ENCODE results near the gene MARS1. TPM values are rescaled to one million over a fixed set of nuclear protein-coding genes. Genes with fewer than 3 reads are reported as not detected.

The MARS1 gene
- total RNA-seq, 1 donor from 2014 or later = 73.1 TPM

- H3K27ac ChIP-seq (replicated peaks) = no peak overlapping the region
- no peak overlapping the region for H3K4me3 ChIP-seq
- H3K27me3 ChIP-seq (ENCODE audit: low read depth) = no peaks in the 10 kb centered on the region
- TF ChIP-seq CTCF (IDR thresholded peaks at IDR 0.05; ENCODE audit: borderline replicate concordance) = no peak
- H3K9me3 ChIP-seq (replicated peaks) = peaks cover 17% of the 10 kb centered on the region
- H3K36me3 ChIP-seq = no peaks in the 10 kb centered on the region
- H3K4me1 ChIP-seq = no peaks in the 10 kb centered on the region
- DNase-seq = no peak
- intact Hi-C loops (cut with micrococcal nuclease) = no loop called here
Observed at GRCh38 chr12:57444744-57445143, 43.1 kb upstream of the MARS1 start.

- DNase-seq = no peak
- H3K27ac ChIP-seq (replicated peaks) = no peak overlapping the region
- peaks cover 9% of the 10 kb centered on the region for H3K9me3 ChIP-seq (replicated peaks)
- H3K4me1 ChIP-seq = peaks cover under 1% of the 10 kb centered on the region
- TF ChIP-seq CTCF (IDR thresholded peaks at IDR 0.05; ENCODE audit: borderline replicate concordance) = no peak
- H3K4me3 ChIP-seq = no peak overlapping the region
- H3K27me3 ChIP-seq (ENCODE audit: low read depth) = no peaks in the 10 kb centered on the region
- H3K36me3 ChIP-seq = no peaks in the 10 kb centered on the region
- intact Hi-C loops (cut with micrococcal nuclease) = no loop called here
Observed at GRCh38 chr12:57446292-57446960, 41.4 kb upstream of the MARS1 start.

GRCh38 chr12:57448669-57449068, 39.2 kb upstream of the MARS1 start:
- Histone ChIP-seq H3K36me3 (no peaks in the 10 kb centered on the region), H3K4me3 (no peak overlapping the region), H3K27ac (replicated peaks) (no peak overlapping the region), H3K27me3 (ENCODE audit: low read depth) (no peaks in the 10 kb centered on the region), H3K4me1 (peaks cover 18% of the 10 kb centered on the region), H3K9me3 (replicated peaks) (no peaks in the 10 kb centered on the region)
- intact Hi-C loops (cut with micrococcal nuclease) = no loop called here
- TF ChIP-seq CTCF (IDR thresholded peaks at IDR 0.05; ENCODE audit: borderline replicate concordance) = no peak
- DNase-seq = no peak

GRCh38 chr12:57449375-57449774, 38.5 kb upstream of the MARS1 start:
- H3K27ac ChIP-seq (replicated peaks) = no peak overlapping the region
- DNase-seq = no peak
- no peaks in the 10 kb centered on the region for H3K36me3 ChIP-seq
- H3K9me3 ChIP-seq (replicated peaks) = no peaks in the 10 kb centered on the region
- TF ChIP-seq CTCF (IDR thresholded peaks at IDR 0.05; ENCODE audit: borderline replicate concordance) = no peak
- no peak overlapping the region for H3K4me3 ChIP-seq
- peaks cover 18% of the 10 kb centered on the region for H3K4me1 ChIP-seq
- intact Hi-C loops (cut with micrococcal nuclease) = no loop called here
- no peaks in the 10 kb centered on the region for H3K27me3 ChIP-seq (ENCODE audit: low read depth)

- no peak for TF ChIP-seq CTCF (IDR thresholded peaks at IDR 0.05; ENCODE audit: borderline replicate concordance)
Observed at GRCh38 chr12:57450057-57450456, 37.8 kb upstream of the MARS1 start.

More at GRCh38 chr12:57450057-57450456, 37.8 kb upstream of the MARS1 start:
- Histone ChIP-seq H3K27me3 (ENCODE audit: low read depth) (no peaks in the 10 kb centered on the region), H3K4me1 (peaks cover 18% of the 10 kb centered on the region), H3K36me3 (no peaks in the 10 kb centered on the region), H3K9me3 (replicated peaks) (no peaks in the 10 kb centered on the region), H3K27ac (replicated peaks) (no peak overlapping the region), H3K4me3 (no peak overlapping the region)
- DNase-seq = no peak
- intact Hi-C loops (cut with micrococcal nuclease) = no loop called here

All from left ventricle myocardium inferior (tissue), 1 donor.